ENCODE data around the gene ERBIN.

GRCh38 chr5:65925601-65926275 is 637 bp upstream of the ERBIN start:
- TF ChIP-seq REST (IDR thresholded peaks at IDR 0.05; ENCODE audit: low read depth, low read length): 0 out of 2 replicates have a peak, but pooled peaks have one; percentile 22
- no peak for TF ChIP-seq SIN3A (IDR thresholded peaks at IDR 0.05; ENCODE audit: borderline replicate concordance, low read depth, low read length)
- TF ChIP-seq SMC3 (IDR thresholded peaks at IDR 0.05; ENCODE audit: low read depth, low read length): peak; percentile 7; the same call in 1 of the 2 replicates
- no peak for TF ChIP-seq GATA2 (CRISPR knock-in tag; IDR thresholded peaks at IDR 0.05)
- peak; percentile 55; the same call in 1 of the 2 replicates for TF ChIP-seq MAX (IDR thresholded peaks at IDR 0.05; ENCODE audit: low read depth)
- peak; percentile 46 for TF ChIP-seq CTCF (IDR thresholded peaks at IDR 0.05)
- TF ChIP-seq RFX5 (IDR thresholded peaks at IDR 0.05; ENCODE audit: low read length): no peak
- TF ChIP-seq EP300 (IDR thresholded peaks at IDR 0.05; ENCODE audit: borderline replicate concordance in 1 of 2, low read depth in 1 of 2, low read length in 1 of 2): 0 out of 4 replicates have a peak, but pooled peaks of 1 of the 2 experiments have one; percentile 7
- TF ChIP-seq TAF1 (IDR thresholded peaks at IDR 0.05; ENCODE audit: borderline replicate concordance, low read depth, low read length): peak; percentile 82
- TF ChIP-seq JUND (IDR thresholded peaks at IDR 0.05): no peak
- no peak for TF ChIP-seq EZH2phosphoT487 (IDR thresholded peaks at IDR 0.05; ENCODE audit: borderline replicate concordance, low read depth)
- TF ChIP-seq YY1 (IDR thresholded peaks at IDR 0.05; ENCODE audit: low read depth): peak; percentile 56; the same call in 1 of the 2 replicates
- TF ChIP-seq MXI1 (IDR thresholded peaks at IDR 0.05; ENCODE audit: low read depth, low read length): no peak
- no peak for TF ChIP-seq GABPA (IDR thresholded peaks at IDR 0.05; ENCODE audit: low read depth)

Measured in SK-N-SH (cell line).